Kidney (tissue), 14 donors: ENCODE results near the gene KCTD19. TPM values are rescaled to one million over a fixed set of nuclear protein-coding genes. Genes with fewer than 3 reads are reported as not detected.

Experiments used
- DNase-seq, 5 donors: peaks; one replicate each; pipeline ENCODE4 v3.0.0-alpha.2; 2013 to 2020
- FAIRE-seq: peaks from 2 replicates; lab custom pipeline; 2012; peaks lifted over from hg19 to GRCh38; lab: Jason Lieb, UNC
- H3K27ac ChIP-seq, 2 donors: one replicate each; pipeline ENCODE4 v1.7.0; 2013; ENCODE audit warnings: low read depth in 2 of 2, low read length in 2 of 2, inconsistent platforms in 1 of 2
- H3K27me3 ChIP-seq: one replicate; pipeline ENCODE4 v1.7.1; 2013; ENCODE audit warnings: low read length, inconsistent platforms; ENCODE audit not compliant: control insufficient read depth, insufficient read depth
- H3K36me3 ChIP-seq, 3 donors: one replicate each; pipeline versions ENCODE4 v1.7.0 to v1.7.1; 2013; ENCODE audit warnings: low read length in 3 of 3, control low read depth in 1 of 3, inconsistent platforms in 1 of 3; ENCODE audit not compliant: insufficient read depth in 3 of 3, control insufficient read depth in 2 of 3
- H3K4me1 ChIP-seq, 3 donors: one replicate each; pipeline versions ENCODE4 v1.7.0 to v1.7.1; 2013; ENCODE audit warnings: low read length in 3 of 3, inconsistent platforms in 1 of 3, low read depth in 1 of 3; ENCODE audit not compliant: control insufficient read depth in 2 of 3, insufficient read depth in 2 of 3
- H3K4me3 ChIP-seq, 3 donors: one replicate each; pipeline versions ENCODE4 v1.7.0 to v1.8.1; 2013; ENCODE audit warnings: low read length in 3 of 3, control low read depth in 1 of 3, inconsistent platforms in 1 of 3
- H3K9ac ChIP-seq, 3 donors: one replicate each; pipeline versions ENCODE4 v1.7.0 to v1.7.1; 2013; ENCODE audit warnings: low read length in 3 of 3, control low read depth in 1 of 3, inconsistent platforms in 1 of 3
- H3K9me3 ChIP-seq, 3 donors: one replicate each; pipeline versions ENCODE4 v1.7.0 to v1.7.1; 2013; ENCODE audit warnings: low read length in 3 of 3, control low read depth in 1 of 3, inconsistent platforms in 1 of 3; ENCODE audit not compliant: control insufficient read depth in 2 of 3, insufficient read depth in 1 of 3
- intact Hi-C: fragments of 100-400 bp; cut with DNase I; formaldehyde crosslinking; loops from one replicate; pipeline ENCODE4 v1.11.1; 2022
- polyA plus RNA-seq: library from polyadenylated mRNA; stranded (reverse); fragments of 350-450 nt; fragmentation: Illumina TruSeq; extraction: RNeasy Lipid Tissue Mini Kit (QIAGEN cat#74804); gene quantifications from one replicate; pipeline ENCODE4 v1.2.3, GENCODE V29; 2014; ENCODE audit warnings: low read depth, low replicate concordance; ENCODE audit not compliant: insufficient read depth
- total RNA-seq: library from RNA; stranded (reverse); fragmentation: NEBNext Ultra II Directional; extraction: Animal tissue kit (Norgen Biotek cat#: 25700); gene quantifications from one replicate; pipeline ENCODE4 v1.2.1, GENCODE V29; 2021
- TF ChIP-seq, protein P1 (sequence below): IDR thresholded peaks from 3 replicates; pipeline ENCODE4 v1.5.1; 2012; ENCODE audit warnings: mild to moderate bottlenecking, moderate library complexity, borderline replicate concordance; ENCODE audit not compliant: insufficient read depth; ENCODE audit errors: extremely low read depth
- donor health status: control.
- donor health status: control.
- donor health status: control.
- donor health status: control.
- donor health status: control.
- donor health status: DM: yes; HTN: yes; CAD: no.
- donor health status: Normal renal cell carcinoma (clear cell type).

Gene KCTD19
- total and polyA plus RNA-seq, 2 donors from 2014 or later, result 0.31 TPM; not detected in 1

- H3K9me3 ChIP-seq, result no peaks in the 10 kb centered on the region
- no peaks in the 10 kb centered on the region for H3K36me3 ChIP-seq
- DNase-seq (peak in 2 of 5 donors; percentile 22 to 28), FAIRE-seq (peak; percentile 30)
- H3K27ac ChIP-seq, result peak overlapping the region in 1 of 2 donors; percentile 54
- H3K9ac ChIP-seq, result no peak overlapping the region
- TF ChIP-seq, protein P1, sequence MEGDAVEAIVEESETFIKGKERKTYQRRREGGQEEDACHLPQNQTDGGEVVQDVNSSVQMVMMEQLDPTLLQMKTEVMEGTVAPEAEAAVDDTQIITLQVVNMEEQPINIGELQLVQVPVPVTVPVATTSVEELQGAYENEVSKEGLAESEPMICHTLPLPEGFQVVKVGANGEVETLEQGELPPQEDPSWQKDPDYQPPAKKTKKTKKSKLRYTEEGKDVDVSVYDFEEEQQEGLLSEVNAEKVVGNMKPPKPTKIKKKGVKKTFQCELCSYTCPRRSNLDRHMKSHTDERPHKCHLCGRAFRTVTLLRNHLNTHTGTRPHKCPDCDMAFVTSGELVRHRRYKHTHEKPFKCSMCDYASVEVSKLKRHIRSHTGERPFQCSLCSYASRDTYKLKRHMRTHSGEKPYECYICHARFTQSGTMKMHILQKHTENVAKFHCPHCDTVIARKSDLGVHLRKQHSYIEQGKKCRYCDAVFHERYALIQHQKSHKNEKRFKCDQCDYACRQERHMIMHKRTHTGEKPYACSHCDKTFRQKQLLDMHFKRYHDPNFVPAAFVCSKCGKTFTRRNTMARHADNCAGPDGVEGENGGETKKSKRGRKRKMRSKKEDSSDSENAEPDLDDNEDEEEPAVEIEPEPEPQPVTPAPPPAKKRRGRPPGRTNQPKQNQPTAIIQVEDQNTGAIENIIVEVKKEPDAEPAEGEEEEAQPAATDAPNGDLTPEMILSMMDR, result no peak
- intact Hi-C loops, result no loop called here
- H3K4me3 ChIP-seq, result no peak overlapping the region
- H3K4me1 ChIP-seq, result peaks cover 0 to 10% (median 5%) of the 10 kb centered on the region in 3 donors
- H3K27me3 ChIP-seq, result no peaks in the 10 kb centered on the region
Observed at GRCh38 chr16:67329901-67330300, 3.4 kb upstream of the KCTD19 start.

- no peak for FAIRE-seq
Observed at GRCh38 chr16:67327743-67328142, 1.2 kb upstream of the KCTD19 start.

DNA sequence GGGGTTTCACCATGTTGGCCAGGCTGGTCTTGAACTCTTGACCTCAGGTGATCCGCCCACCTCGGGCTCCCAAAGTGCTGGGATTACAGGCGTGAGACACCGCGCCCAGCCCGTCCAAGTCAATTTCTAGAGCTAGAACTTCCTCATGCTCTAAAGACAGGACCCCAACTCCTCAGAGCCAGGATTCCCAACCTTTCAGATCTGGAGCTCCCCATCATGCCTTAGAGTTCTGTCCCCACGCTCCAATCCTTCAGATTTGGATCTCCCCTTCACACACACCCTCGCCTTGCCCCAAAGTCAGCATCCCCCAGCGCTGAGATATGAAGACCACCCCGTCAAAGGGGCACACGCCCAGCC lies 448 bp downstream of the KCTD19 start:
- H3K36me3 ChIP-seq, result no peaks in the 10 kb centered on the region
- TF ChIP-seq, protein P1, result no peak
- H3K4me3 ChIP-seq, result peak overlapping the region; percentile 28 to 67 (median 48)
- DNase-seq (no peak), FAIRE-seq (no peak)
- H3K9me3 ChIP-seq, result no peaks in the 10 kb centered on the region
- peak overlapping the region in 1 of 2 donors; percentile 9 for H3K27ac ChIP-seq
- no peaks in the 10 kb centered on the region for H3K27me3 ChIP-seq
- H3K9ac ChIP-seq, result peak overlapping the region in 2 of 3 donors; percentile 71 to 80
- intact Hi-C loops, result no loop called here
- peaks cover 0 to 10% (median 5%) of the 10 kb centered on the region in 3 donors for H3K4me1 ChIP-seq

More at GRCh38 chr16:67327743-67328142, 1.2 kb upstream of the KCTD19 start:
- no peak overlapping the region for H3K4me3 ChIP-seq
- H3K9me3 ChIP-seq, result no peaks in the 10 kb centered on the region
- H3K27me3 ChIP-seq, result no peaks in the 10 kb centered on the region
- DNase-seq, result no peak
- TF ChIP-seq, protein P1, result no peak
- H3K9ac ChIP-seq, result no peak overlapping the region
- intact Hi-C loops, result no loop called here
- no peak overlapping the region for H3K27ac ChIP-seq
- peaks cover 0 to 10% (median 5%) of the 10 kb centered on the region in 3 donors for H3K4me1 ChIP-seq
- no peaks in the 10 kb centered on the region for H3K36me3 ChIP-seq

DNA sequence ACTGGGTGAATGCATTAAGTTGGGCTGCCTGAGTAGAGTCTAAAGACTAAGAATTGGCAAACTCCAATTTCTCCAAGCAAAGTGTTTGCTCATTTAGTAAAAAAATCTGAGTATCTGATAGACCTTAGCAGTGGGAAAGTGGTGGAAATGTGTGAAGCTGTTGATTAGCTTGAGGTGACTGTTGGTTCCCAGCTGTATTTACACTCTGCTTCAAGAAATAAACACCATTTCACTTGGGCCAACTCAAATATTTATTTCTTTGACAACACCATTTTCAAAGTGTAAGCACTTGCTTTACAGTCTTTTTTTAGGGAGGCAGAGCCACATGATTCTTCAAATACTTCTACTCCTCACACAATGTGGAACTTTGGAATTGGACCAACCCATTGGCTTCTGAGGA lies 8.7 kb downstream of the KCTD19 start:
- TF ChIP-seq, protein P1, result no peak
- no peaks in the 10 kb centered on the region for H3K36me3 ChIP-seq
- no peaks in the 10 kb centered on the region for H3K9me3 ChIP-seq
- no peak overlapping the region for H3K27ac ChIP-seq
- H3K4me3 ChIP-seq, result no peak overlapping the region
- no peak overlapping the region for H3K9ac ChIP-seq
- intact Hi-C loops, result no loop called here
- FAIRE-seq (no peak), DNase-seq (no peak)
- no peaks in the 10 kb centered on the region for H3K27me3 ChIP-seq
- no peaks in the 10 kb centered on the region for H3K4me1 ChIP-seq
